PC-9 (cell line): Measurements from ENCODE around the gene RARS2. TPM values are rescaled to one million over a fixed set of nuclear protein-coding genes. Genes with fewer than 3 reads are reported as not detected.
"Not testable (repeated sequence)": the region's sequence is repeated elsewhere in the genome, so short reads cannot be mapped to it uniquely, and the experiment has no call there.

Source experiments
- BruUV-seq: library from RNA; stranded (reverse); fragments of 400-500 nt; replicated peaks from 2 replicates; lab custom pipeline; 2021; lab: Mats Ljungman, UMichigan
- CTCF ChIA-PET: fragments of 300-600 bp; sonication (Branson Sonifier 250); formaldehyde crosslinking; loops from one replicate; lab custom pipeline; 2022; ENCODE audit warnings: antibody characterized with exemption; lab: Charles Lee
- POLR2A ChIA-PET: fragments of 300-600 bp; sonication (Branson Sonifier 250); formaldehyde crosslinking; loops from one replicate; lab custom pipeline; 2022; ENCODE audit warnings: antibody characterized with exemption; ENCODE audit not compliant: unreplicated experiment; lab: Charles Lee
- DNase-seq, 2 experiments: peaks; one replicate each; pipeline versions ENCODE4 v3.0.0 to v3.0.0-alpha.2; 2015 to 2022; ENCODE audit warnings: mixed read lengths in 1 of 2
- H2AFZ ChIP-seq: fragments of 200-600 bp; sonication (generic); 2 replicates; pipeline ENCODE4 v1.8.1; 2017; ENCODE audit warnings: antibody characterized with exemption
- H3F3A ChIP-seq: fragments of 200-600 bp; sonication (generic); 2 replicates; pipeline ENCODE4 v1.8.1; 2017; ENCODE audit warnings: antibody characterized with exemption, mild to moderate bottlenecking, low read depth; ENCODE audit not compliant: insufficient read depth
- H3K27ac ChIP-seq: fragments of 200-600 bp; sonication (generic); 2 replicates; pipeline ENCODE4 v1.6.1; 2016; ENCODE audit warnings: mixed run types
- H3K27me3 ChIP-seq: fragments of 200-600 bp; sonication (generic); 2 replicates; pipeline ENCODE4 v1.6.1; 2016; ENCODE audit warnings: low read depth, mixed run types; ENCODE audit not compliant: insufficient read depth
- H3K36me3 ChIP-seq: fragments of 200-600 bp; sonication (generic); 2 replicates; pipeline ENCODE4 v1.6.1; 2016; ENCODE audit warnings: low read depth, mixed run types
- H3K4me1 ChIP-seq: fragments of 200-600 bp; sonication (generic); replicated peaks from 2 replicates; pipeline ENCODE4 v1.6.1; 2016; ENCODE audit warnings: mixed run types; ENCODE audit not compliant: insufficient read depth
- H3K4me2 ChIP-seq: fragments of 200-600 bp; sonication (generic); 2 replicates; pipeline ENCODE4 v1.6.1; 2017; ENCODE audit warnings: mixed run types
- H3K4me3 ChIP-seq: fragments of 200-600 bp; sonication (generic); 2 replicates; pipeline ENCODE4 v1.6.1; 2016; ENCODE audit warnings: mixed run types
- H3K79me2 ChIP-seq: fragments of 200-600 bp; sonication (generic); 2 replicates; pipeline ENCODE4 v1.6.1; 2017; ENCODE audit warnings: low read depth, mixed run types
- H3K9me2 ChIP-seq: fragments of 200-600 bp; sonication (generic); 2 replicates; pipeline ENCODE4 v1.8.1; 2017; ENCODE audit warnings: mild to moderate bottlenecking; ENCODE audit not compliant: insufficient read depth
- H3K9me3 ChIP-seq: fragments of 200-600 bp; sonication (generic); 2 replicates; pipeline ENCODE4 v1.8.1; 2016; ENCODE audit warnings: low read depth; ENCODE audit not compliant: insufficient read depth
- H4K20me1 ChIP-seq: fragments of 200-600 bp; sonication (generic); 2 replicates; pipeline ENCODE4 v1.8.1; 2017; ENCODE audit not compliant: insufficient read depth
- EZH2 ChIP-seq: fragments of 200-600 bp; sonication (generic); IDR thresholded peaks from 2 replicates; pipeline ENCODE4 v1.8.0; 2017; ENCODE audit warnings: antibody characterized with exemption, low read depth
- intact Hi-C: fragments of 100-400 bp; cut with micrococcal nuclease; formaldehyde crosslinking; loops from one replicate; pipeline ENCODE4 v1.10.0; 2022; ENCODE audit not compliant: unreplicated experiment
- total RNA-seq: library from RNA; stranded (reverse); gene quantifications from 2 replicates; pipeline ENCODE4 v1.2.3, GENCODE V29; 2021
- TF ChIP-seq, protein P1 (sequence below): fragments of 200-600 bp; sonication (generic); conservative IDR thresholded peaks from 2 replicates; pipeline ENCODE4 v1.6.1; 2017; ENCODE audit warnings: mixed run types, antibody characterized with exemption, mild to moderate bottlenecking, moderate library complexity

The RARS2 gene
- total RNA-seq, 1 experiment from 2014 or later: 34.6 TPM

DNA sequence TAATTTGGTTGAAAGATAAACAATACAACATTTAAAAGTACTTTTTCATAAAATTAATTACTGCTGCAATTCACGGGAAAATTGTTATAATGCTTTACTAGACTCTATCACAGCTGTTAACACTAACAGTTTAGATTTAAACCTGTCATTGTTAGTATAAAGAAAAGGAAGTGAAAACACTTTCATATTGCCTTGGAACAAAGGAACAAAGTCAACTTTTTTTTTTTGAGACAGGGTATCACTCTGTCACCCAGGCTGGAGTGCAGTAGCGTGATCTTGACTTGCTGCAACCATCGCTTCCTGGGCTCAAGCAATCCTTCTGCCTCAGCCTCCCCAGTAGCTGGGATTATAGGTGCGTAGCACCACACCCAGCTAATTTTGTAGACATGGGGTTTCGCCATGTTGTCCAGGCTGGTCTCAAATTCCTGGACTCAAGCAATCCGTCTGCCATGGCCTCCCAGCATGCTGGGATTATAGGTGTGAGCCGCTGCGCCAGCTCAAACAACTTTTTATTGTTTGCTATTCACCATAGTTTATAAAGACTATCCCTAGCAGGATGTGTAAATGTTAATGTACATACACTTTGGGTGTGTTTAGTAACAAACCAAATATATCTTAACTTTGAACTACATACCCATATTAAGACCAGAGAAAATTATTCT is 94.9 kb downstream of the RARS2 start:
- DNase-seq: no peak
- no peak overlapping the region for H3K4me2 ChIP-seq
- BruUV-seq: no TSS peak
- no peak overlapping the region for H3K27ac ChIP-seq
- no peaks in the 10 kb centered on the region for H3K9me2 ChIP-seq
- H4K20me1 ChIP-seq: no peaks in the 10 kb centered on the region
- no peaks in the 10 kb centered on the region for H3K36me3 ChIP-seq
- H3K4me1 ChIP-seq: no peaks in the 10 kb centered on the region
- intact Hi-C loops: no loop called here
- H3K9me3 ChIP-seq: no peaks in the 10 kb centered on the region
- H3K79me2 ChIP-seq: no peaks in the 10 kb centered on the region
- H3K27me3 ChIP-seq: no peaks in the 10 kb centered on the region
- POLR2A ChIA-PET: interaction anchor here (0.6 kb wide), 1 partner anchor 22 kb away, joined by 3 read pairs; no protein-coding TSS in a partner anchor
- no peak overlapping the region for H3K4me3 ChIP-seq
- TF ChIP-seq EZH2: no peak
- TF ChIP-seq, protein P1, sequence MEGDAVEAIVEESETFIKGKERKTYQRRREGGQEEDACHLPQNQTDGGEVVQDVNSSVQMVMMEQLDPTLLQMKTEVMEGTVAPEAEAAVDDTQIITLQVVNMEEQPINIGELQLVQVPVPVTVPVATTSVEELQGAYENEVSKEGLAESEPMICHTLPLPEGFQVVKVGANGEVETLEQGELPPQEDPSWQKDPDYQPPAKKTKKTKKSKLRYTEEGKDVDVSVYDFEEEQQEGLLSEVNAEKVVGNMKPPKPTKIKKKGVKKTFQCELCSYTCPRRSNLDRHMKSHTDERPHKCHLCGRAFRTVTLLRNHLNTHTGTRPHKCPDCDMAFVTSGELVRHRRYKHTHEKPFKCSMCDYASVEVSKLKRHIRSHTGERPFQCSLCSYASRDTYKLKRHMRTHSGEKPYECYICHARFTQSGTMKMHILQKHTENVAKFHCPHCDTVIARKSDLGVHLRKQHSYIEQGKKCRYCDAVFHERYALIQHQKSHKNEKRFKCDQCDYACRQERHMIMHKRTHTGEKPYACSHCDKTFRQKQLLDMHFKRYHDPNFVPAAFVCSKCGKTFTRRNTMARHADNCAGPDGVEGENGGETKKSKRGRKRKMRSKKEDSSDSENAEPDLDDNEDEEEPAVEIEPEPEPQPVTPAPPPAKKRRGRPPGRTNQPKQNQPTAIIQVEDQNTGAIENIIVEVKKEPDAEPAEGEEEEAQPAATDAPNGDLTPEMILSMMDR: no peak
- CTCF ChIA-PET: no interaction called here
- H2AFZ ChIP-seq: no peak overlapping the region
- H3F3A ChIP-seq: no peaks in the 10 kb centered on the region

DNA sequence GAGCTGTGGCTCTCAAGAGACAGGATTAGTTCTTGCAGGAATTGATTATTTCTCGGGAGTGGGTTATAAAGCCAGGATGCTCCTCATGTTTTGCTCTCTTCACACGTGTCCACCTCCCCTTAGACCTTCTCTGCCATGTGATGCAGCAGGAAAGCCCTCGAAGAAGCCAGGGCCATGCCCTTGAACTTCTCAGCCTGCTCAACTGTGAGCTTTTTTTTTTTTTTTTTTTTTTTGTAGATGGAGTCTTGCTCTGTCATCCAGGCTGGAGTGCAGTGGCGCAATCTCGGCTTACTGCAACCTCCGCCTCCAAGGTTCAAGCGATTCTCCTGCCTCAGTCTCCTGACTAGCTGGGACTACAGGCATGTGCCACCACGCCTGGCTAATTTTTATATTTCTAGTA is 100.5 kb downstream of the RARS2 start:
- DNase-seq, CTCF ChIA-PET, H3F3A ChIP-seq, H3K4me3 ChIP-seq, H3K4me1 ChIP-seq, intact Hi-C loops, POLR2A ChIA-PET, H3K79me2 ChIP-seq, H3K36me3 ChIP-seq, H3K9me3 ChIP-seq, H2AFZ ChIP-seq, H3K9me2 ChIP-seq, H3K27ac ChIP-seq, H3K27me3 ChIP-seq, H4K20me1 ChIP-seq, BruUV-seq, H3K4me2 ChIP-seq: not testable (repeated sequence)

GRCh38 chr6:87487555-87487954 is 102.2 kb downstream of the RARS2 start:
- 0 out of 2 replicates have a peak, but pooled peaks cover 3% of the 10 kb centered on the region for H3K9me3 ChIP-seq
- no peak overlapping the region for H2AFZ ChIP-seq
- intact Hi-C loops: no loop called here
- no peaks in the 10 kb centered on the region for H3K36me3 ChIP-seq
- H3K4me3 ChIP-seq: no peak overlapping the region
- H3K4me2 ChIP-seq: no peak overlapping the region
- H3F3A ChIP-seq: no peaks in the 10 kb centered on the region
- H3K4me1 ChIP-seq: no peaks in the 10 kb centered on the region
- no peaks in the 10 kb centered on the region for H3K79me2 ChIP-seq
- no peaks in the 10 kb centered on the region for H3K27me3 ChIP-seq
- POLR2A ChIA-PET: no interaction called here
- BruUV-seq: no TSS peak
- H3K27ac ChIP-seq: no peak overlapping the region
- DNase-seq: no peak
- H4K20me1 ChIP-seq: no peaks in the 10 kb centered on the region
- no peak for TF ChIP-seq EZH2
- TF ChIP-seq, protein P1: no peak
- CTCF ChIA-PET: no interaction called here
- H3K9me2 ChIP-seq: no peaks in the 10 kb centered on the region

- ChIA-PET CTCF (no interaction called here), POLR2A (no interaction called here)
- Histone ChIP-seq H3K9me2 (no peaks in the 10 kb centered on the region), H2AFZ (no peak overlapping the region), H3K9me3 (0 out of 2 replicates have a peak, but pooled peaks cover 3% of the 10 kb centered on the region), H3K27me3 (no peaks in the 10 kb centered on the region), H3K4me3 (no peak overlapping the region), H3K79me2 (no peaks in the 10 kb centered on the region), H3K36me3 (no peaks in the 10 kb centered on the region), H3K4me2 (no peak overlapping the region), H3F3A (no peaks in the 10 kb centered on the region), H3K27ac (no peak overlapping the region), H4K20me1 (no peaks in the 10 kb centered on the region), H3K4me1 (no peaks in the 10 kb centered on the region)
- no peak for DNase-seq
- intact Hi-C loops: no loop called here
- no peak for TF ChIP-seq EZH2
- TF ChIP-seq, protein P1: no peak
- no TSS peak for BruUV-seq
Observed at GRCh38 chr6:87484491-87484890, 105.3 kb downstream of the RARS2 start.
